GM19351 (cell line): Measurements from ENCODE around the gene EXOC1.

Experiments
- ATAC-seq: cut with Tn5 transposase; IDR thresholded peaks from one replicate; pipeline ENCODE4 v1.9.1; 2021; ENCODE audit warnings: mild to moderate bottlenecking, moderate library complexity; ENCODE audit not compliant: unreplicated experiment

EXOC1 gene

DNA sequence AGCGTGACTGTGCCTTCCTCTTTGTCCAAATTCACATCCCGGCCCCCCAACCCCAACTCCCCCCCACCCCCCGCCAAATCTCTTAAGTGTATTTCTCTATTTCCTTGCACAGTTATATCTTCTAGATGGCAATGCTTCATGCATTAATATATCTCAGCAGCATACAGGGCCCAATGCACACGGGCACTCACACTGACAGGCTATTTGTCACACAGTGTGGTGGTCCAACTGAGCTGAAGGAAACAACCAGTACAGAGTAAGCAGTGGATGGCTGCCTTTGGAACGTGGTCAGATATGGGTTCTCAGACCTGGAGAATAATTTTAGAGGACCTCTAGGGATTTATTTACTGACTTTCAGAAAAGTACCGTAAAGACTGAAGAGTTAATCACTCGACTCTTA, 681 bp downstream of the EXOC1 start:
- ATAC-seq = peak; percentile 14

DNA sequence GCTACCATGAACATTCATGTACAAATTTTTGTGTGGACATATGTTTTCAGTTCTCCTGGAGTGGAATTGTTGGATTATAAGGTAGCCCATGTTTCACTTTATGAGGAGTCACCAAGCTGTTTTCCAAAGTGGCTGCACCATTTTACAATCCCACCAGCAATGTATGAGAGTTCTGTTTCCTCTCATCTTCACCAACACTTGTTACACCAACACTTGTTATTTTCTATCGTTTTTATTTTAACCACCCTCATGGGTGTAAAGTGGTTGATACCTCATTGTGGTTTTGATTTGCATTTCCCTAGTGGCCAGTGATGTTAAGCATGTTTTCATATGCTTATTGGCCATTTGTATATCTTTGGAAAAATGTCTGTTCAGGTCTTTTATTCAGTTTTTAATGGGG, 4.1 kb downstream of the EXOC1 start:
- no peak for ATAC-seq

DNA sequence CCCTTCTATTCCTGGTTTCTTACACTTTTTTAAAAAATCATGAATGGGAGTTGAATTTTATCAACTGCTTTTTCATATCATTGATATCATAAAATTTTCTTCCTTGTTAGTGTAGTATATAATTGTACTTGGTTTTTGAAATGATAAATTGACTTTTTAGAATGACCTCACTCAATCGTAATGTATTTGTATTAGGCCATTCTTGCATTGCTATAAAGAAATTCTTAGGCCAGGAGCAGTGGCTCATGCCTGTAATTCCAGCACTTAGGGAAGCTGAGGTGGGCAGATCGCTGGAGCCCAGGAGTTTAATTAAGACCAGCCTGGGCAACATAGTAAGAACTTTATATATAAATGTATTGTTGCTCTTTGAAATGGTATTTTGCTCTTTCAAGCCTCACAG, 6.3 kb downstream of the EXOC1 start:
- ATAC-seq = no peak

DNA sequence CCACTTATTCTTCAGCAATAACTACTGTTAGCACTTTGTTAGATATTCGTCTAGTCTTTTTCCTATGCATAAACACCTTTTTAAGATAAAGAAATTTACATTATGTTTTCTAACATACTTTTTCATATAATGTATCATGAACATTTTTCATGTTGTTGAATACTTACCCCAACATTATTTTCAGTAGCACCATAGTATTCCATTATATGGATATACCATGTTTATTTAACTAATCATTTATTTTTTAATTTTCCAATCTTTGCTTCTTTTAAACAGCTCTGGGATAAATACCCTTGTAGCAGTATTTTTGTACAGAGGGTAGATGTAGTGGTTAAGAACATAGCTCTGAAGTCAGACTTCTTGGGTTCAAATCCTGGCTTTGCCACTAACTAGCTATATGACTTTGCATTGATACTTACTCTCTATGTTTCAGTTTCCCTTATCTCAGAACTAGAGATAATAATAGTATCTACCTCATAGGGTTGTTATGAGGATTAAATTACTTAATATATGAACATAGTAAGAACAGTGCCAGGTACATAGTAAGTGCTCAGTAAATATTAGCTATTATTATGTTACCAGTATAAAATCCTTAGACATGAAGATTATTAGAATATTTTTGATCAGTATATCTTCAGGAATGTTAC, 11.3 kb downstream of the EXOC1 start:
- ATAC-seq = no peak

DNA sequence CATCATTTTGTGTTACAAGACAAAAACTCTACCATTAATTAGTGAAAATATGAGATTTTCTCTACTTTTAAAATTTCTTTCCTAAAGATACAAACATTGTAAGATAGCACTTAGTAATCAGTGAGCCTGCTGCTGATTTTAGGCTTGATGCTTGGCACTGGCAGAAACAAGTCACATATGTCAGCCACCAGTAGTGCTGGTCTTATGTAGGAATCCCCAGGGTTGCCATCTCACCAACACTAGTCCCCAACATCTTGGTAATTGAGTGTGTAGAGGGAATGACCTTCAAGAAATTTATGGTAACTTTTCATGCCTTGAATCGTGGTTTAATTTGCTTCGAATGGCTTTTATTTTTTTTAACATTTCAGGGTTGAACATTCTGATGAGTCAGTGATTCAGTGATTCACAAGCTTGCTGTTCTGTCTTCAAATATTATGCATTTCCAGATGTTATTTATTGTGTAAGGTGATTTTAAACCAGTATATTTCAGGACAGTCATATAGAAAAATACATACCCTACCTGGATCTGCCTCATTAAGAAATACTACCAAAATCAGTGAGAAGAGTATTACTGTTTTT, 11.9 kb downstream of the EXOC1 start:
- ATAC-seq = no peak

DNA sequence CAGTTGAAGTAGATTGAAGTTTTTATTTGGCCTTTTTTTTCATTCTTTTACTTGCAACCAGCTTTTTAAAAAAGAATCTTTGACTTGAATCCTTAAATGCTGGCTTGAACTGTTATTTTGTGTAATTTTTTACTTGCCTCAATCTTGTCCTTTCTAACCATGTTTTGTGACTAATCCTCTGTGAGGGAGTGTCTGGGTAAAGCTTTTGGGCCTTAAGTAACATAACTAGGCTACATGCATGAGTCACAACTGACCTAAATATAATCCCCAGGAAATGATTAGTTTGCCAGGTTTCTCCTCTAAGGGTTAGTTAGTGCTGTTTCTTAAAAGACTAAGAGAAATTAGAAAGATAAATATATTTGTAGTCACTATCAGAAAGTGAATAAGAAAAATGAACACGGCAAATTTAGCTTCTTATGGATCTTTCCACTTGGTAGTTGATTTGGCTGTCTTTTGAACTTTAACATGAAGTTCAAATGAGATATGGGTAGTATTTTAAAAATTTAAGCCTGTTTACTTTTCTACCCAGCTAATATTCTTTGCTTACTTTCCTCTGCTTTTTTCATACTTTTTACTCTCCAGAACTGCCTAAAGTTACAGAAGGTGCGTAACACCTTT, 13.0 kb downstream of the EXOC1 start:
- peak; percentile 89 for ATAC-seq

DNA sequence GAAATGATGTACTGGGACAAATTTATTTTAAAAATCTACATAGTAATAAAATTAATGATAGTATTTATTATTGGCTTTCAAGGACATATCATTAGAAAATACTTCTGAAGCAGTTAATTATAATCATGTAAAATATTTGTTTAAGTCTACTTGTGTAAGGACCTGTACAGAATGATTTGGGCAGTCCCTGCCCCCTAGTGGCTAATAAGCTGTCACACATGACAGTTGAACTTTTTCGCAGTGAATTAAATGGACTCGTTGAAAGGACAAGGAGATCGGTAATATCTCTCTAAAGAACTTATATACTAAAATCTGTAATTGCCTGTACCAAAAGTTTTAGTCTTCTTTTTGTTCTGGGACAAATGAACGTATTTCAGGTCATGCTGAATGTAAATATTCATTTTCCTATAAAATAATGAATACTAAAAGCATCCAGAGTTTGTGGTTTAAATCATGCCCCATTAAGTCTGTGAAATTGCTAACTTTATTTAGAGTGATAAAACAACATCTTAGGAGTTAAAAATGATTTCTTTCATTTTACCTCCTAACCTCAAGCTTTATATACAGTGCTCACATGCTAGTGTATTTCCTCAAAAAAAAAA, 13.6 kb downstream of the EXOC1 start:
- ATAC-seq = peak; percentile 76

DNA sequence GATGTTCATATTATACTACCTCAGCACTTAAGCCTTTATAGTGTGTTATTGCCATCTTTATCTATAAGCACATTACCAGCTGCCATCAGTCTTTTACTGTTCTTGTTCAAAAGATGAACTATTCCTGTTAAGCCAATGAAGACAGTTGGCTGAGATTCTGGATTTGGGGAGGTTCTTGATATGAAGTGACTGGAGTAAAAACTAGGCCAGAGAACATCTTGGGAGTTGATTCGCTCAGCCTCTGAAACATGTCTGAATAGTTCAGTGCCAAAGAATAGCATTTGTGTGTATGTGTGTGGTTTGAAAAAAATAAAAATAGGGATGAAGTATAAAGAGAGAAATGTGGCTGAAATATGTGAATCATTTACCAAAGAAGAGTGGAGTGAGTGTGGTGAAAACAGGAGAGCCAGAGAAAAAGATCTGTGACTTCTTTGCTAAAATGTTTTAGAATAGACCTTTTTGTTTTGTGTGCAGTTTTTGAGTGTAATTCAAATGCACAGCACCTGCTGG, 15.2 kb downstream of the EXOC1 start:
- ATAC-seq = no peak

DNA sequence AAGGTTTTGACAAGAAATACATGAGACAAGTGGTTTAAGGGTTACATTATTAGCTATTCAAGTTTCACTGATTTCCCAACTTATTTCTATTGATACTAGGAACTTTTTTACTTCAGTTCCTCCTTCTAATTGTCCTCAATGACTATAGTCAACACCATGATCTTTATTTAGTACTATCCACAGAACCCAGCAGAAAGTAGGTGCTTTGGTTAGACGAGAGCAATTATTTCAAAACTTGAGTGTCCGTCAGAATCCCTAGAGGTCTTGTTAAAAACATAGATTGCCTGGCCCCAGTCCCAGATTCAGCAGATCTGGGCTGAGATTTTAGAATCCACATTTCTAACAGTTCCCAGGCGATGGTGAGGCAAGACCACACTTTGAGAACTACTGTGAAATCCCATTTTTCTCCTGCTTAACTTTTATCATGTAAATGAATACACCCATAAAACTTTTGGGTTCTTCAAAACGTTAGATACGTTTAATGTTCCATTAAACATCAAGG, 17.9 kb downstream of the EXOC1 start:
- ATAC-seq = no peak

DNA sequence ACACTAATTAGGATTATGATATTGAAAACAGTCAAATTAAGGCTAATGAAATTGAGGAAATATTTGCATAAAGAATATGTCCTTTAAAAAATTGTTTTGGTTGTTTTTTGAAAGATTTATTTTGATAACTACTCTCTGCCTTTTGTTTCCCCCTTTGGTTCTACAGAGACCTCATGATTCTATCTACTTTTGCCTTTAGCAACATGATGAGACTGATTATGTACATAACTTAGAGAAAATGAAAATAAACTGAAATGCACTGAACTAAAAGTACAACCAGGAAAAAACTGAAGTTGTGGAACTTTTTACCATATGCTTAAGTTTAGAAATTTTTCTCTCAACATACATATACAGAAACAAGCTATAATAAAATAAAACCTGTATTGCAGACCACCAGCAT, 21.4 kb downstream of the EXOC1 start:
- no peak for ATAC-seq

DNA sequence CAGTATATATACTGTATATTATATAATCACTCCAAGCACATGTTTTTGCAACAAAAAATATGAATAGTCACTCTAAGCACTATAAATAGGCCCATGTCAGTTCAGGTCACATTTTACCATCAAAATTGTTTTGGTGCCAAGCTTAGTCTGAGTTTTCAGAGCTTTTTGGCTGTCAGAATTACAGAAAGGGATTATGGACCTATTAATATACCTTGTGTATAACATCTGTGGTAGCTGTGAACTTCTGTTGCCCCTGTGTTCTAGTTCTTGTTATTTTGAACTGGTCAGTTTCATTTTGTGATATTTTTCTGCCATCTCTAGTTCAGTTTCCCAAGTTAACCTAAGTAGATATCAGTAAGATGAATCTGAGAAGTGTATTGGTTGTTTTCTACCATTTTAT, 22.9 kb downstream of the EXOC1 start:
- ATAC-seq = no peak

DNA sequence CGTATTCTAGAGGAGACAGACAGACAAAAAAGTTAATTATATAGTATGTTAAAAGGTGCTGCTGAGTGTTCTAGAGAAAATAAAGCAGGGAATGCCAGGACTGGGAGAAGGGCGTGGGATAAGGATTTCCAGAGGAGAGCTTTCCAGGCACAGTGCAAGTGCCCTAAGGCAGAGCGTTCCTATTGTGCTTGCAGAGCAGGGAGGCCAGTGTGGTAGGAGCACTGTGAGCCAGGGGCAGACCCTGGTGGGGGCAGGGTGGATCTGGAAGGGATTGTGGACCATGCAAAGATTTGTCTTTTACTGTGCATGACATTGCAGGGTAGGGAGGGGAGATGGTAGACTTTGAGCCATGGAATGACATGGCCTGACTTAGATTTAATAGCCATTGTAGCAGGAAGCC, 25.8 kb downstream of the EXOC1 start:
- ATAC-seq = no peak

DNA sequence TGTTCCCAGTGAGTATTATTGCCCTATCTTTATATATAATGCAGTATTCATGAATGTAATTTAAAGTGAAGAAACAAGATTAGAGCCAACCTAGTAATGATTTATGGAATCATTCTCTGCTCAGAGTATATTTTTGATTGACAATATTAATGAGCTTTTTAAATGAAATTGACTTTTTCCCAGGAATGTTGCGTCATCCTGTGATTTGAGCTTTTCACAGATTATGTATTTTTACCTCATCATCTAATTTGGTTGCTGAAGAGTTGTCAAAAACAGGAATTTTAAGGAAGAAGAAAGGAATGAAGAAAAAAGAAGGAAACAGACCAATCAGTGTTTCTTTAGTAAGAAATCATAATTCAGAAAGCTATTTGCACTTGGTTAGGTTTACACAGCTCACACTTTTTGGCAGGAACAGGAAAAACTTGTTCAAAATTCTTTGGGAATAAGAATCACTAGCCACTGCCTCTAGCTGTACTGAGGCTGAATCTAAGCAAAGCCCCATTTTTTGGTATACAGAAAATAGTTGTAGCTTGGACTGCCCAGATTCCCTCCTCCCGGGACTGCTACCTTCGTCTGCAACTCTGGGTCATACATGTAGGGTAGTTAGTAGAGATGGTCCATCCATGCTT, 27.3 kb downstream of the EXOC1 start:
- ATAC-seq = no peak

DNA sequence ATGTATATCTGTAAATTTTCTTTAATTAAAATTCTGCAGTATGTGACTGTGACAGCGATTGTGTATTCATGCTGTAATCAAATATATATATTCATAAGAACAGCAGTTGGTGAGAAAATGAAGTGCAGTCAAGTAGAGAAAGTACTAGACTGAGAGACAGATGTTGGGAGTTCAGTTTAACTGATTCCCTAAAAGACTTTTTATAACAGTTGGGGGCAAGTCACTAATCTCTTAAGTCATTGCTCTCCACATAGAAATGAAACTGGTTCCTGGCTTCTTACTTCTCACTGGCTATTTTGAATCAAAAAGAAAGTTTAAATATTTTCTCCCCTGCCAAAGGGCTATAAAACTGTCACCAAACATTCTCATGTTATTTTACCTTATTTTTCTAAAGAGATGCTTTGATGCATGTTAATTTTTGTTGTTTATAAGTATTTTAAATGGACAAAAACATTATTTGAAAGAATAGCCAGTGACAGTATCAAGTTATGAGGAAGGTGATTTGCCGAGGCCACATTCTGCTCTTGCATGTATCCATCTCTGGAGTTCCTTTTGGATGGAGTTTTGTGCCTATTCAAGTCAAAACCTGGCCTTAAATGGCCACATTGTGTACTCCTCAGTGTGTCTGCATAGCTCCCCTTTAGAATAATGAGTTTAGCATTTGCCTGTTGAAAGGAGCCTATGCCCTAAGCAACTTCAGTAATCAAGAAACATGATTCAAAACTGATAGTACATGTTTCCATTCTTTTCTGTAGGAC, 30.8 kb downstream of the EXOC1 start:
- no peak for ATAC-seq

DNA sequence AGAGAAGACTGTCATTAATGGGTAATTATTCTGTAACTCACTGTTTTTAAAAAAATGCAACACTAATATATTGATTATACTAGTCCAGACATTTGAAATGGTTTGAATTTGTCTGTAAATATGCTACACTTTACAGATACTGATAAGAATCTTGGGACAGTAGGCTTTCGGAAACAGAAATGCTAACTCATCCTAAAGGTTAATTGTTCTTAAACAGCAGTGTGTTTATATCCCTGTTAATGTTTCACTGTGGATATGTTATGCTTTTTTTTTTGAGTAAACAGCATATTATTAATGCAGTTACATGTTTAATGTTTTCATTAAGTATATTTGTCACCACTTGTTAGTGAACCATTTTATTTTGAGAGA, 31.4 kb downstream of the EXOC1 start:
- no peak for ATAC-seq

DNA sequence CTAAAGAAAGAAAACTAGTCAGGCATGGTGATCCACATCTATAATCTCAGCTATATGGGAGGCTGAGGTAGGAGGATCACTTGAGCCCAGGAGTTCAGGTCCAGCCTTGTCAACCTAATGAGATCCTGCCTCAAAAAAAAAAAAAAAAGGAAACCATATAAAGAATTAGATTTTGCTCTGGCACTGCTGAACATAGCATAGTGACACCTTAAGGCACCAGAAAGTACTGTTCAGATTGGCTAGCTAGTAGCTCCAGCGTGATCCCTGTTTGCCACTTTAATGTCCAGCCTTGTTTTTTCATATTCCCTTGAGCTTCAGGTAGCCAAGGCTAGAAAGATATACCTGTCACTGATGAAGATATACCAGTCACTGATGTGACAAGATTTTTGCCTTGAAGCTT, 34.1 kb downstream of the EXOC1 start:
- ATAC-seq = no peak

DNA sequence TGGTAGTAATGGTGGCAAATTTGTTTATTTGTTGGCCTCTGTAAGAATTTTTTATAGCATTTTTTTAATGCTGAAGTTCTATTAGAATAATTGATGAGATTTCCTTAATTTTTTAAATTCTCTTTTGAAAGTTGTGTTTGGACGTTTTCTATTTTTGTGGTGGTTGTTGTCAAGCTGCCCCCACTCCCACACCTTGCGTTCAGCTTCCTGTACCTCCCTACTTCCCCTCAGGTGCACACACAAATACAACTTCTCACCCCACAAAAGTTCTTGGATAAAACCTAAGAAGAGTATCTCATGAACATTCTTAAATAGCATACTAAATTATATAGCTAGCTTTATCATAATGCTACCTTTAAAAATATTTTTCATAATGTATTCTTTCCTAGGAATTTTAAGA, 38.7 kb downstream of the EXOC1 start:
- no peak for ATAC-seq

DNA sequence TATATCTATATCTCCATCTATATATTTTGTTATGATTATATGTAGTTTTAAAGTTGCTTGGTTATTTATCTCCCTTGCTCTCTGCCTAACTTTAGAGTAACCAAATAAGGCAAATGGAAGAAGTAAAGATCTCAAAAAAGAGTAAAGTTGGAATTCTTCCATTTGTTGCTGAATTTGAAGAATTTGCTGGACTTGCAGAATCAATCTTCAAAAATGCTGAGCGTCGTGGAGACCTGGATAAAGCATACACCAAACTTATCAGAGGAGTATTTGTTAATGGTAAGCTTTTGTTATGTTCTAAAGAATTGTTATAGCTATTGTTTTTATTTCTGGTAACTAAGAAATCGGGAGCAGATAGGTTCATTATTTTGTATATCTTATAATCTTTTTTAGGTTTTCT, 43.2 kb downstream of the EXOC1 start:
- ATAC-seq = no peak

DNA sequence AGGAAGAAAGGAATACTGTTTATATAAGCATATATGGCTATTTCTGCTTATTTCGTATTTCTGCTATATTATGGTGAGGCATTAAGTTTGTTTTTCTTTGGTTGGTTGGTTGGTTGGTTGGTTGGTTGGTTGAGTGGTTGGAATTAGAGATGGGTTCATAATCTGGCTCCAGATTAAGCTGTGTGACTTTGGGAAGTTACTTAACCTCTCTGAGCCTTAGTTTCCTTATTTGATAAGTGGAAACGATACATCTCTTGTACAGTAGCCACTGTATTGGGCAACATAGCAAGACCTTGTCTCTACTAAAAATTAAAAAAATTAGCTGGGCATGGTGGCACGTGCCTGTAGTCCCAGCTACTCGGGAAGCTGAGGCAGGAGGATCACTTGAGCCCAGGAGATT, 49.2 kb downstream of the EXOC1 start:
- no peak for ATAC-seq

DNA sequence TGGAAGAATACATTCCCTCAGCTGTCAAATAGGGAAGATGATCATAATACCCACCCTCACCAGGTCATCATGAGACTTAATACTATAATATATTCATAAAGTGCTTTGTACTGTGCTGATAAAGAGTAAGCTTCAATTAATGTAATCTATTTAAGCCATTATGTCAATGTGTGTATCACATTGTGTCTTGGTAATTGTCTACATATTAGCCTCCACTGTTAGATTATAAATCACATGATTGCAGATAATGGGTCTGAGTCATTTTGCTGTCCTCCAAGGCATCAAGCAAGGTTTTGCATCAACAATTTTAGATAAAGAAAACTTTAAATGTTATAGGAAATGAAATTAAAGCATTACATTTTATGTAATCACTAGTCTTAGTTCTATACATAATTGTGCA, 50.1 kb downstream of the EXOC1 start:
- no peak for ATAC-seq

DNA sequence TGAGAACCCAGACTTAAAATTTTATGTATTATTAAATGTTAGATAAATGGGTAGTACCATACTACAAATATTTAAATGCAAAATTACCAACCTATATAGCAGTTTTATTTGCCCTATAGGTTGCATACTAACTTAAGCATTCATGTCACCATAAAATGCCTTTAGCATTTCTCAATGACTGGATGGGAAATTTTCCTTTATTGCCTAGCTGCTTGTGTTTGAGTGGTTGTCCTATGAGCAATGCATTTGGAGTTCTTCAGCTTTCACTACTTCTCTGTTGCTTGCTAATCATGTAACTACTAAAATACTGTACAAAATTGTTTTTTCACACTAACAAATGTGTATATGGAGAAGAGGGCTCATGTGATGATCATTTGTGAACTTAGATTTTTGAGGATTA, 51.1 kb downstream of the EXOC1 start:
- no peak for ATAC-seq
